B cell (primary cell): Measurements from ENCODE around the gene RAB3C. TPM values are rescaled to one million over a fixed set of nuclear protein-coding genes. Genes with fewer than 3 reads are reported as not detected.

Experiments used
- ATAC-seq: fragments of 200-7000 bp; cut with Tn5 transposase; one replicate; pipeline ENCODE4 v1.10.0; 2021; ENCODE audit warnings: low read depth, mild to moderate bottlenecking, moderate number of reproducible peaks, moderate library complexity
- CTCF ChIA-PET: fragments of 350-600 bp; sonication (Branson Sonifier 250); formaldehyde crosslinking; loops from one replicate; lab custom pipeline; 2021; ENCODE audit warnings: antibody characterized with exemption, inconsistent platforms; lab: Charles Lee
- POLR2A ChIA-PET: fragments of 350-600 bp; sonication (Branson Sonifier 250); formaldehyde crosslinking; loops from one replicate; lab custom pipeline; 2021; ENCODE audit warnings: antibody characterized with exemption; lab: Charles Lee
- DNase-seq: peaks from one replicate; pipeline ENCODE4 v3.0.0; 2013
- H2AFZ ChIP-seq: 2 replicates; pipeline ENCODE4 v1.6.1; 2012; ENCODE audit warnings: mild to moderate bottlenecking, low read depth, low read length; ENCODE audit not compliant: insufficient read depth, poor library complexity, severe bottlenecking
- H3K27ac ChIP-seq, 2 donors: 1 replicate in 1 of 2; 2 replicates in 1 of 2; pipeline ENCODE4 v1.5.1; 2012 to 2013; ENCODE audit warnings: low read length in 2 of 2, mild to moderate bottlenecking in 2 of 2, moderate library complexity in 1 of 2
- H3K27me3 ChIP-seq, 4 experiments: fragments of 200-600 bp in 1 of 4; sonication (generic) in 1 of 4; replicated peaks in 1 of 4; 1 replicate in 2 of 4; 2 replicates in 2 of 4; pipeline versions ENCODE4 v1.6.1 to v1.7.0; 2013 to 2016; ENCODE audit warnings: low read length in 3 of 4, mild to moderate bottlenecking in 2 of 4, mixed read lengths in 1 of 4, moderate library complexity in 1 of 4; ENCODE audit not compliant: insufficient read depth in 4 of 4, control insufficient read depth in 3 of 4; ENCODE audit errors: control extremely low read depth in 1 of 4
- H3K36me3 ChIP-seq, 2 experiments: replicated peaks in 1 of 2; 1 replicate in 1 of 2; 2 replicates in 1 of 2; pipeline versions ENCODE4 v1.6.1 to v1.7.1; 2013; ENCODE audit warnings: low read length in 1 of 2; ENCODE audit not compliant: insufficient read depth in 2 of 2, control insufficient read depth in 1 of 2; ENCODE audit errors: control extremely low read depth in 1 of 2, extremely low read depth in 1 of 2
- H3K4me1 ChIP-seq, 2 donors: fragments of 200-600 bp in 1 of 2; sonication (generic) in 1 of 2; 1 replicate in 1 of 2; 2 replicates in 1 of 2; pipeline versions ENCODE4 v1.5.1 to v1.6.1; 2013 to 2017; ENCODE audit warnings: low read length in 2 of 2; ENCODE audit not compliant: control insufficient read depth in 2 of 2, insufficient read depth in 2 of 2
- H3K4me2 ChIP-seq: replicated peaks from 2 replicates; pipeline ENCODE3; 2012; ENCODE audit warnings: mild to moderate bottlenecking, low read depth, low read length; ENCODE audit not compliant: poor library complexity, severe bottlenecking
- H3K4me3 ChIP-seq, 5 experiments: fragments of 200-600 bp in 1 of 5; sonication (generic) in 1 of 5; 1 replicate in 3 of 5; 2 replicates in 2 of 5; pipeline versions ENCODE4 v1.5.1 to v1.7.0; 2011 to 2016; ENCODE audit warnings: low read length in 4 of 5, mild to moderate bottlenecking in 4 of 5, low read depth in 2 of 5, control low read depth in 1 of 5, moderate library complexity in 1 of 5; ENCODE audit not compliant: insufficient read depth in 1 of 5; ENCODE audit errors: control extremely low read depth in 1 of 5, extremely low read depth in 1 of 5
- H3K79me2 ChIP-seq: fragments of 200-600 bp; sonication (generic); one replicate; pipeline ENCODE4 v1.6.0; 2016; ENCODE audit warnings: low read length; ENCODE audit not compliant: control insufficient read depth, insufficient read depth
- H3K9ac ChIP-seq: fragments of 200-600 bp; sonication (generic); 2 replicates; pipeline ENCODE4 v1.6.1; 2017; ENCODE audit warnings: mild to moderate bottlenecking, low read length, moderate library complexity
- H3K9me3 ChIP-seq, 3 donors: one replicate each; pipeline versions ENCODE4 v1.6.1 to v1.7.1; 2013; ENCODE audit warnings: low read length in 2 of 3; ENCODE audit not compliant: control insufficient read depth in 2 of 3, insufficient read depth in 1 of 3; ENCODE audit errors: control extremely low read depth in 1 of 3
- H4K20me1 ChIP-seq: 2 replicates; pipeline ENCODE4 v1.6.0; 2012; ENCODE audit warnings: mild to moderate bottlenecking, low read length; ENCODE audit not compliant: insufficient read depth, control insufficient read depth, poor library complexity, severe bottlenecking
- H3K27ac Mint-ChIP-seq: one replicate; pipeline ENCODE4 v1.8.0; 2021; ENCODE audit warnings: mixed read lengths
- H3K27me3 Mint-ChIP-seq: one replicate; pipeline ENCODE4 v1.8.0; 2021; ENCODE audit warnings: mixed read lengths
- H3K4me1 Mint-ChIP-seq: one replicate; pipeline ENCODE4 v1.8.0; 2021; ENCODE audit warnings: mixed read lengths
- H3K4me3 Mint-ChIP-seq: one replicate; pipeline ENCODE4 v1.8.0; 2021; ENCODE audit warnings: mixed read lengths
- H3K9me3 Mint-ChIP-seq: one replicate; pipeline ENCODE4 v1.8.0; 2022; ENCODE audit warnings: mixed read lengths; ENCODE audit not compliant: insufficient read depth
- CTCF ChIP-seq: fragments of 200-600 bp; IDR thresholded peaks from one replicate; pipeline ENCODE4 v1.8.0; 2022; ENCODE audit warnings: antibody characterized with exemption, mild to moderate bottlenecking
- EZH2 ChIP-seq: IDR thresholded peaks from 2 replicates; pipeline ENCODE4 v1.6.1; 2012; ENCODE audit warnings: borderline replicate concordance, low read depth, mild to moderate bottlenecking, moderate library complexity, low read length; ENCODE audit not compliant: insufficient read depth, poor library complexity, severe bottlenecking
- WGBS: methylation state at CpG from one replicate; pipeline ENCODE4 v1.1.5; 2013; ENCODE audit warnings: missing lambda C conversion rate; ENCODE audit not compliant: insufficient coverage; 5-methylcytosine and 5-hydroxymethylcytosine counted together
- intact Hi-C: fragments of 100-400 bp; cut with micrococcal nuclease; formaldehyde crosslinking; loops from one replicate; pipeline ENCODE4 v1.10.0; 2022
- polyA plus RNA-seq: library from polyadenylated mRNA; depleted of rRNA; stranded (reverse); fragments of >200 nt; gene quantifications from 2 replicates; pipeline ENCODE4 v1.2.3, GENCODE V29; 2012
- total RNA-seq, 2 donors: library from RNA; stranded (reverse); fragments of 120-200 nt in 1 of 2; gene quantifications; 1 replicate in 1 of 2; 2 replicates in 1 of 2; pipeline versions ENCODE4 v1.2.3 to v1.2.4, GENCODE V29; 2013 to 2022

The RAB3C gene
- total and polyA plus RNA-seq, 2 donors (not counting 1 experiment from before 2014, with no cell fraction given), result 0.20 to 0.58 TPM

- no peaks in the 10 kb centered on the region for H3K79me2 ChIP-seq
- 100% methylated on average over 1 of the region's 1 CpG for WGBS
- no peaks in the 10 kb centered on the region for H3K27me3 Mint-ChIP-seq
- no peaks in the 10 kb centered on the region for H4K20me1 ChIP-seq
- CTCF ChIA-PET, result no interaction called here
- no peak overlapping the region for H3K4me3 Mint-ChIP-seq
- no peak for ATAC-seq
- no peaks in the 10 kb centered on the region for H3K9me3 Mint-ChIP-seq
- no peak overlapping the region for H3K27ac Mint-ChIP-seq
- H3K4me1 Mint-ChIP-seq, result no peaks in the 10 kb centered on the region
- no peak overlapping the region for H3K9ac ChIP-seq
- H3K27ac ChIP-seq, result no peak overlapping the region
- TF ChIP-seq CTCF (no peak), EZH2 (no peak)
- H3K4me2 ChIP-seq, result no peak overlapping the region
- H3K27me3 ChIP-seq, result no peaks in the 10 kb centered on the region
- intact Hi-C loops, result no loop called here
- POLR2A ChIA-PET, result no interaction called here
- no peak for DNase-seq
- no peak overlapping the region for H2AFZ ChIP-seq
- no peaks in the 10 kb centered on the region for H3K36me3 ChIP-seq
- H3K9me3 ChIP-seq, result no peaks in the 10 kb centered on the region
- no peaks in the 10 kb centered on the region for H3K4me1 ChIP-seq
- no peak overlapping the region for H3K4me3 ChIP-seq
These were observed 34.4 kb downstream of the RAB3C start for GRCh38 chr5:58617241-58617640.

- Histone ChIP-seq H3K4me3 (no peak overlapping the region), H3K9me3 (no peaks in the 10 kb centered on the region), H3K27me3 (peaks cover 0 to 3% (median 0%) of the 10 kb centered on the region in 4 experiments), H4K20me1 (no peaks in the 10 kb centered on the region), H3K4me2 (no peak overlapping the region), H3K4me1 (no peaks in the 10 kb centered on the region), H3K9ac (no peak overlapping the region), H3K27ac (no peak overlapping the region), H2AFZ (no peak overlapping the region), H3K36me3 (no peaks in the 10 kb centered on the region), H3K79me2 (no peaks in the 10 kb centered on the region)
- ChIA-PET CTCF (no interaction called here), POLR2A (no interaction called here)
- Mint-ChIP-seq H3K4me1 (no peaks in the 10 kb centered on the region), H3K27ac (no peak overlapping the region), H3K4me3 (no peak overlapping the region), H3K9me3 (no peaks in the 10 kb centered on the region), H3K27me3 (no peaks in the 10 kb centered on the region)
- intact Hi-C loops, result no loop called here
- WGBS, result no CpG with 5 or more reads among the region's 1 CpG
- ATAC-seq, result no peak
- DNase-seq, result no peak
- TF ChIP-seq CTCF, result no peak
- no peak for TF ChIP-seq EZH2
These were observed 37.5 kb downstream of the RAB3C start for GRCh38 chr5:58620336-58620735.
